ENCODE data around the gene CD53.

GRCh38 chr1:110875216-110875731, 2.3 kb downstream of the CD53 start:
- TF ChIP-seq CTCF (IDR thresholded peaks at IDR 0.05 in 4 of 5, conservative IDR thresholded peaks at IDR 0.05 in 1 of 5) (no peak), POLR2A (IDR thresholded peaks at IDR 0.05) (no peak)

Measured in gastrocnemius medialis (tissue), 4 donors.